Suprapubic skin (tissue), 4 donors: ENCODE measurements around the gene LRPPRC. TPM values are rescaled to one million over a fixed set of nuclear protein-coding genes. Genes with fewer than 3 reads are reported as not detected.

Source experiments
- DNase-seq, 2 donors: peaks; one replicate each; pipeline ENCODE4 v3.0.0-alpha.2; 2019; ENCODE audit warnings: low spot score in 2 of 2
- H3K27ac ChIP-seq: fragments of 200-600 bp; sonication (generic); one replicate; pipeline ENCODE4 v1.5.1; 2019
- H3K27me3 ChIP-seq: fragments of 200-600 bp; sonication (generic); one replicate; pipeline ENCODE4 v1.5.1; 2019
- H3K36me3 ChIP-seq: fragments of 200-600 bp; sonication (generic); one replicate; pipeline ENCODE4 v1.5.1; 2019
- H3K4me1 ChIP-seq: fragments of 200-600 bp; sonication (generic); one replicate; pipeline ENCODE4 v1.5.1; 2019
- H3K4me3 ChIP-seq: fragments of 200-600 bp; sonication (generic); one replicate; pipeline ENCODE4 v1.5.1; 2019; ENCODE audit warnings: mild to moderate bottlenecking
- H3K9me3 ChIP-seq: fragments of 200-600 bp; sonication (generic); one replicate; pipeline ENCODE4 v1.5.1; 2019
- EP300 ChIP-seq: sonication (generic); formaldehyde crosslinking; IDR thresholded peaks from one replicate; pipeline ENCODE4 v1.6.1; 2017; ENCODE audit warnings: antibody characterized with exemption
- POLR2A ChIP-seq, 2 donors: fragments of 450-650 bp; IDR thresholded peaks; one replicate each; pipeline ENCODE4 v1.6.1; 2017; ENCODE audit warnings: antibody characterized with exemption in 2 of 2, mild to moderate bottlenecking in 2 of 2, moderate library complexity in 2 of 2
- POLR2AphosphoS5 ChIP-seq, 3 donors: sonication (generic); formaldehyde crosslinking; IDR thresholded peaks; one replicate each; pipeline ENCODE4 v1.6.1; 2017; ENCODE audit warnings: antibody characterized with exemption in 3 of 3
- WGBS: methylation state at CpG from one replicate; pipeline ENCODE4 v1.1.5; 2018; 5-methylcytosine and 5-hydroxymethylcytosine counted together
- total RNA-seq, 4 donors: library from RNA; depleted of rRNA; stranded (reverse); fragments of >200 nt; gene quantifications; one replicate each; pipeline ENCODE4 v1.1.0, GENCODE V29; 2016
- TF ChIP-seq, protein P1 (sequence below), 2 donors: fragments of 200-600 bp in 1 of 2; fragments of 450-650 bp in 1 of 2; sonication (generic) in 1 of 2; IDR thresholded peaks; one replicate each; pipeline ENCODE4 v1.5.1; 2016 to 2019; ENCODE audit warnings: antibody characterized with exemption in 2 of 2, mild to moderate bottlenecking in 1 of 2, moderate library complexity in 1 of 2

The LRPPRC gene
- total RNA-seq, 4 donors from 2014 or later: 45.1 to 74.7 (median 46.6) TPM

DNA sequence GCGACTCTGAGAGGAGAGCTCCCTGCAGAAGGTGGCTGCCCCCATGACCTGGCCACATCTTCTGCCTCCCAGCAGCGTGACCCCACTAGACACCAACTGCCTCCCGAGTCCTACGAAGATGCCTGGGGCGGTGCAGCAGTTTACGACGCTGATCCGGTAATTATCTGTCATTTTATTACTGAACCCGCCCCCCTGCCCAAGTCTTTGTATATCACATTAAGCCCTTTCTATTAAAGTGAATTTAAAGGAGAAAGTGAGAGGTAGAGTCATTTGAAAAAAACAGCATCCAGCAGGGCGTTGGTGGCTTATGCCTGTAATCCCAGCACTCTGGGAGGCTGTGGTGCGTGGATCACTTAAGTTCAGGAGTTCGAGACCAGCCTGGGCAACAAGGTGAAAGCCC, 123.6 kb downstream of the LRPPRC start:
- WGBS: 65% methylated on average over 12 of the region's 12 CpGs
- DNase-seq: no peak
- no peaks in the 10 kb centered on the region for H3K4me1 ChIP-seq
- no peak for TF ChIP-seq EP300
- H3K9me3 ChIP-seq: no peaks in the 10 kb centered on the region
- peaks cover 42% of the 10 kb centered on the region for H3K27me3 ChIP-seq
- H3K36me3 ChIP-seq: no peaks in the 10 kb centered on the region
- no peak overlapping the region for H3K27ac ChIP-seq
- no peak overlapping the region for H3K4me3 ChIP-seq

DNA sequence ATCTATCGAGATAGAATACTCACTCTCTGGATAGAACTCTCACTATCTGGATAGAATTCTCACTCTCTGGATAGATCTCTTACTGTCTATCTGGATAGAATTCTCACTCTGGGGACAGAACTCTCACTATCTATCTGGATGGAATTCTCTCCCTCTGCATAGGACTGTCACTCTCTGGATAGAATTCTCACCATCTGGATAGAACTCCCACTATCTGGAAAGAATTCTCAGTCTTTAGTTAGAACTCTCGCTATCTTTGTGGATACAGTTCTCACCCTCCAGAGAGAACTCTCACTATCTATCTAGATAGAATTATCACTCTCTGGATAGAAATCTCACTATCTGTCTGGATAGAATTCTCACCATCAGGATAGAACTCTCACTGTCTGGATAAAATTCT, 140.5 kb downstream of the LRPPRC start:
- 80% methylated on average over 2 of the region's 2 CpGs for WGBS
- Histone ChIP-seq H3K4me1 (no peaks in the 10 kb centered on the region), H3K4me3 (no peak overlapping the region), H3K9me3 (no peaks in the 10 kb centered on the region), H3K27ac (no peak overlapping the region), H3K27me3 (peaks cover 63% of the 10 kb centered on the region), H3K36me3 (no peaks in the 10 kb centered on the region)
- no peak for DNase-seq
- no peak for TF ChIP-seq EP300
- no peak for TF ChIP-seq POLR2AphosphoS5 (IDR thresholded peaks at IDR 0.05)
- TF ChIP-seq, protein P1, sequence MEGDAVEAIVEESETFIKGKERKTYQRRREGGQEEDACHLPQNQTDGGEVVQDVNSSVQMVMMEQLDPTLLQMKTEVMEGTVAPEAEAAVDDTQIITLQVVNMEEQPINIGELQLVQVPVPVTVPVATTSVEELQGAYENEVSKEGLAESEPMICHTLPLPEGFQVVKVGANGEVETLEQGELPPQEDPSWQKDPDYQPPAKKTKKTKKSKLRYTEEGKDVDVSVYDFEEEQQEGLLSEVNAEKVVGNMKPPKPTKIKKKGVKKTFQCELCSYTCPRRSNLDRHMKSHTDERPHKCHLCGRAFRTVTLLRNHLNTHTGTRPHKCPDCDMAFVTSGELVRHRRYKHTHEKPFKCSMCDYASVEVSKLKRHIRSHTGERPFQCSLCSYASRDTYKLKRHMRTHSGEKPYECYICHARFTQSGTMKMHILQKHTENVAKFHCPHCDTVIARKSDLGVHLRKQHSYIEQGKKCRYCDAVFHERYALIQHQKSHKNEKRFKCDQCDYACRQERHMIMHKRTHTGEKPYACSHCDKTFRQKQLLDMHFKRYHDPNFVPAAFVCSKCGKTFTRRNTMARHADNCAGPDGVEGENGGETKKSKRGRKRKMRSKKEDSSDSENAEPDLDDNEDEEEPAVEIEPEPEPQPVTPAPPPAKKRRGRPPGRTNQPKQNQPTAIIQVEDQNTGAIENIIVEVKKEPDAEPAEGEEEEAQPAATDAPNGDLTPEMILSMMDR (IDR thresholded peaks at IDR 0.05): no peak
- TF ChIP-seq POLR2A (IDR thresholded peaks at IDR 0.05): no peak

DNA sequence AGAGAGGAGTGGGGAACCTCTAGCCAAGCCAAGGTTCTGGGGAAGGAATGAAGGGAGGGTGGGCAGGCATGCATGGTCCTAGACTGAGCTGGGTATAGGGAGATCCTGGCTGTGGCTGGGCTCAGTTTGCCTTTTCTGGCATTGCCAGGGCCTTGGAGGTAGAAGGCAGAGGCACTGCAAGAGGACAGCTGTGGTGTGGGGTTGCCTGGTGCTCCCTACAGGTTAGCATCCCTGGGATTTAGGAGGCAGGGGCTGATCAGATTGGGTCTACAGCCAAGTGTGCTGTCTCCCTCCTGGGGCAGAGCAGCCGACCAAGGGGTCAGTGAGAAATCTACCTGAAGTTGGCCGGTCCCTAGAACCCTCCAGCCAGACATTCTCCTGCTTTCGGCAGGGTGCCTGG, 141.1 kb downstream of the LRPPRC start:
- H3K36me3 ChIP-seq: no peaks in the 10 kb centered on the region
- H3K27me3 ChIP-seq: peaks cover 60% of the 10 kb centered on the region
- H3K9me3 ChIP-seq: no peaks in the 10 kb centered on the region
- TF ChIP-seq, protein P1 (IDR thresholded peaks at IDR 0.05): no peak
- TF ChIP-seq POLR2A (IDR thresholded peaks at IDR 0.05): no peak
- no peak for TF ChIP-seq EP300
- TF ChIP-seq POLR2AphosphoS5 (IDR thresholded peaks at IDR 0.05): no peak
- WGBS: 69% methylated on average over 3 of the region's 3 CpGs
- DNase-seq: no peak
- H3K4me1 ChIP-seq: no peaks in the 10 kb centered on the region
- no peak overlapping the region for H3K27ac ChIP-seq
- no peak overlapping the region for H3K4me3 ChIP-seq

DNA sequence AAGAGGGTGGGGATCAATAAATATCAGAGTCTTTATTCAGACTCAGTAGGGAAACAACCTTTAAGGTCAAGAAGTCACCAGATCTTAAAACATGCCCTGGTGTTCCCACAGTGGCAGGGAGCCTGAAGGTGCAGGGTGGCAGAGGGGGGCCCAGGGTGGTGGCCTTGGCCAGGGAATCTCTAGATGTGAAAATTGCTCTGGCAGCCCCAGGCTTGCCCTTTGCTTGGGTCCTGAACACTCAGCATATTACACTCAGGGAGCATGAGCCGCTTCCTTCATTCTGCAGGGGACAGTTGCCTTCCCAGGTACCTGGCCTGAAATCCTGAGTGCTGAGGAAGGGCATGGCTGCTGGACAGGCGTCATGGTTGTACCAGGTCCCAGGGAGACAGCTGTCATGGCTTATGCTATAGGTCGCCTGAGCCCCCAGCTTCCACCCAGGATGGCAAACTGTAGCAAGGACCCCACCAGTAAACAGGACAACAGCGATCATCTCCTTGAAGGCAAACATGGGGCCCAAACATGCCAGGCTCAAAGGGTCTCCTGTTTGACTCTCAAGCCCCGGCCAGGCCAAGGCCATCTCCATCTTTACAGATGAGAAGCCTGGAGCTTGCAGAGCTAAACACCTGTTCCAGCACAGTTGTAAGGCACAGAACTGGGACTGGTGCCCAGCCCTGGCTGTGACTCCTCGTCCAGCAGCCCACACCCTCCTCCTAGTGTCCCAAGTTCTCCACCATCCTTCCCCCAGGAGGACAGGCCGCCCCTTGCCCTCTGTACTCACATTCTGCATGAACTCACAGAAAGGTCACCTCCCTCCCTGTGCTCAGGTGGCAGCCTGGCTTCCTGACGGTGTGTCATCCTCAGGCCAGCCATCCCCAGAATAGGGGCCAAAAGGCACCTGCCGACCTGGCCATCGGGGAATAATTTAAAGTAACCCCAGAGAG, 142.4 kb downstream of the LRPPRC start:
- Histone ChIP-seq H3K4me3 (no peak overlapping the region), H3K27me3 (peaks cover 49% of the 10 kb centered on the region), H3K36me3 (no peaks in the 10 kb centered on the region), H3K9me3 (no peaks in the 10 kb centered on the region), H3K27ac (no peak overlapping the region), H3K4me1 (no peaks in the 10 kb centered on the region)
- WGBS: 76% methylated on average over 10 of the region's 10 CpGs
- TF ChIP-seq, protein P1 (IDR thresholded peaks at IDR 0.05): no peak
- no peak for TF ChIP-seq POLR2AphosphoS5 (IDR thresholded peaks at IDR 0.05)
- TF ChIP-seq EP300: no peak
- no peak for TF ChIP-seq POLR2A (IDR thresholded peaks at IDR 0.05)
- DNase-seq: no peak

DNA sequence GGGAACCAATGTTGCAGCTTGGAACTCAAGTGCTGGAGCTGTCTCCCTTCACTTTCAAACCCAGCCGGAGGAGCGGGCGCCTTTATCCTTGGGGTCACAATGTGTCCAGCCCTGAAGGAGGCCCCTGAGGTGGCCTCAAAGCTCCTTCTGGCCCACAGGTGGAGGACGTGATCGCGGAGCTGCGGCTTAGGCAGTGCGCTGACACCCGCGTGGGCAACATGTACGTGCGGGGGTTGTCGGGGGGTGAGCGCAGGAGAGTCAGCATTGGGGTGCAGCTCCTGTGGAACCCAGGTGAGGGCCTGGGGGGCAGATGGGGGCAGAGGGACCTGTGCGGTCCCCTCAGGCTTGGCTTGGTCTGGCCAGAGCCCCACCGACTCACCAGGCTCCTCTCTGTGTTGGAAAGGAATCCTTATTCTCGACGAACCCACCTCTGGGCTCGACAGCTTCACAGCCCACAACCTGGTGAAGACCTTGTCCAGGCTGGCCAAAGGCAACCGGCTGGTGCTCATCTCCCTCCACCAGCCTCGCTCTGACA, 143.5 kb downstream of the LRPPRC start:
- peaks cover 38% of the 10 kb centered on the region for H3K27me3 ChIP-seq
- H3K36me3 ChIP-seq: no peaks in the 10 kb centered on the region
- H3K4me1 ChIP-seq: no peaks in the 10 kb centered on the region
- TF ChIP-seq POLR2AphosphoS5 (IDR thresholded peaks at IDR 0.05): no peak
- no peak for TF ChIP-seq EP300
- no peak for TF ChIP-seq POLR2A (IDR thresholded peaks at IDR 0.05)
- TF ChIP-seq, protein P1 (IDR thresholded peaks at IDR 0.05): no peak
- H3K27ac ChIP-seq: no peak overlapping the region
- no peaks in the 10 kb centered on the region for H3K9me3 ChIP-seq
- WGBS: 95% methylated on average over 10 of the region's 21 CpGs
- no peak for DNase-seq
- no peak overlapping the region for H3K4me3 ChIP-seq
